ENCODE measurements around the gene RILPL2.
"Not testable (repeated sequence)": the region's sequence is repeated elsewhere in the genome, so short reads cannot be mapped to it uniquely, and the experiment has no call there.

RILPL2 gene

GRCh38 chr12:123407269-123407668, 29.2 kb downstream of the RILPL2 start:
- not testable (repeated sequence) for DNase-seq

- DNase-seq: no peak
These were observed 31.9 kb downstream of the RILPL2 start for GRCh38 chr12:123404581-123404980.

GRCh38 chr12:123401753-123402683, 34.5 kb downstream of the RILPL2 start:
- no peak for DNase-seq

- no peak for DNase-seq
These were observed 37.2 kb downstream of the RILPL2 start for GRCh38 chr12:123399255-123399617.

- peak in 38 of 56 donors; percentile 13 to 74 (median 36) for DNase-seq
These were observed 37.8 kb downstream of the RILPL2 start for GRCh38 chr12:123398550-123399254.

GRCh38 chr12:123398177-123398549, 38.3 kb downstream of the RILPL2 start:
- no peak for DNase-seq

- no peak for DNase-seq
These were observed 39.1 kb downstream of the RILPL2 start for GRCh38 chr12:123397400-123397799.

GRCh38 chr12:123396954-123397353, 39.5 kb downstream of the RILPL2 start:
- peak in 1 of 56 donors; percentile 8 for DNase-seq

GRCh38 chr12:123396543-123396942, 39.9 kb downstream of the RILPL2 start:
- no peak for DNase-seq

GRCh38 chr12:123395236-123395635, 41.2 kb downstream of the RILPL2 start:
- DNase-seq: peak in 1 of 56 donors; percentile 36

- DNase-seq: no peak
These were observed 42.7 kb downstream of the RILPL2 start for GRCh38 chr12:123393747-123394146.

- peak in 19 of 56 donors; percentile 2 to 51 (median 24) for DNase-seq
These were observed 44.7 kb downstream of the RILPL2 start for GRCh38 chr12:123391546-123392343.

GRCh38 chr12:123390498-123391426, 45.7 kb downstream of the RILPL2 start:
- DNase-seq: peak in 1 of 56 donors; percentile 9

GRCh38 chr12:123389560-123390351, 46.7 kb downstream of the RILPL2 start:
- DNase-seq: peak in 8 of 56 donors; percentile 8 to 32 (median 15)

GRCh38 chr12:123388951-123389559, 47.4 kb downstream of the RILPL2 start:
- DNase-seq: no peak

- peak in 51 of 56 donors; percentile 35 to 86 (median 73) for DNase-seq
These were observed 48.1 kb downstream of the RILPL2 start for GRCh38 chr12:123388177-123388950.

- DNase-seq: no peak
These were observed 48.8 kb downstream of the RILPL2 start for GRCh38 chr12:123387508-123388176.

GRCh38 chr12:123385536-123385935, 50.9 kb downstream of the RILPL2 start:
- not testable (repeated sequence) for DNase-seq

Data from amygdala (tissue), 56 donors.